GM13976 (cell line): ENCODE data around the gene ABCB9.
A peak's percentile ranks its signal among the peaks of the same experiment; 100 is the strongest.

Experiments
- DNase-seq: peaks from one replicate; pipeline ENCODE4 v3.0.0; 2012; ENCODE audit warnings: low spot score
- in situ Hi-C: fragments of 300-500 bp; cut with MboI; formaldehyde crosslinking; loops from one replicate; pipeline ENCODE4 v1.12.0; 2022; ENCODE audit warnings: low sequenced_read_pairs, mixed read lengths, inconsistent platforms; ENCODE audit not compliant: unreplicated experiment
- TF ChIP-seq, protein P1 (sequence below): IDR thresholded peaks from 2 replicates; pipeline ENCODE4 v1.5.1; 2012; ENCODE audit warnings: borderline replicate concordance, mild to moderate bottlenecking; ENCODE audit not compliant: insufficient read depth; ENCODE audit errors: extremely low read depth, missing control alignments, control extremely low read depth

Gene ABCB9

DNA sequence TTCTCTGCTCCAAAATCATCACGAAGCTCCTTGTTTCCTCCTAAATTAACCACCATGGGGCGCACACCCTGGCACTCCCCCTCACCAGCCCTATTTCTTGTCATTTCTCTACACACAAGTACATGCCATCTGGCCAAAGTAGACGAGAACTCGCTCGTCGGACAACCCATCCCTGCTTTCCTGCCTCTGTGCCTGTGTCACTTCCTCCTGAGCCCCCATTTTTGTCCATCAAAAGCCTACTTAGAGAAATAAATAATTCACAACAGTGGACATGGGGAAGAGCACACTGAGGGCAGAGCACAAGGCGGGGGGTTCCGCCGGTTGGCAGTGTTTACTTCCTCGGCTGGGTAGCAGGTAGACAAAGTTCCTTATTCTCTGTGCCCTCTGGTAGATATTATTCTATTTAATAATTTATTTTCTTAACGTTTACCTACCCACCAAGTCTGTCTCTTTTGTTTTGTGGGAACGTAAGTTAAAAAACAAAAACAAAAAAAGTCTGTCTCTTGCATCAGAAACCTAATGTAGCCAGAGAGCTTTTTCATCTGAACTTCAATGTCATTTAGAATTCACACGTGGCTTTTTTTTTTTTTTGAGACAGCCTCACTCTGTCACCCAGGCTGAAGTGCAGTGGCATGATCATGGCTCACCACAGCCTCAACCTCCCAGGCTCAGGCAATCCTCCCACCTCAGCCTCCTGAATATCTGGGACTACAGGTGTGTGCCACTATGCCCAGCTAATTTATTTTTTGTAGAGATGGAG lies 76.3 kb downstream of the ABCB9 start:
- in situ Hi-C loops = no loop called here
- TF ChIP-seq, protein P1, sequence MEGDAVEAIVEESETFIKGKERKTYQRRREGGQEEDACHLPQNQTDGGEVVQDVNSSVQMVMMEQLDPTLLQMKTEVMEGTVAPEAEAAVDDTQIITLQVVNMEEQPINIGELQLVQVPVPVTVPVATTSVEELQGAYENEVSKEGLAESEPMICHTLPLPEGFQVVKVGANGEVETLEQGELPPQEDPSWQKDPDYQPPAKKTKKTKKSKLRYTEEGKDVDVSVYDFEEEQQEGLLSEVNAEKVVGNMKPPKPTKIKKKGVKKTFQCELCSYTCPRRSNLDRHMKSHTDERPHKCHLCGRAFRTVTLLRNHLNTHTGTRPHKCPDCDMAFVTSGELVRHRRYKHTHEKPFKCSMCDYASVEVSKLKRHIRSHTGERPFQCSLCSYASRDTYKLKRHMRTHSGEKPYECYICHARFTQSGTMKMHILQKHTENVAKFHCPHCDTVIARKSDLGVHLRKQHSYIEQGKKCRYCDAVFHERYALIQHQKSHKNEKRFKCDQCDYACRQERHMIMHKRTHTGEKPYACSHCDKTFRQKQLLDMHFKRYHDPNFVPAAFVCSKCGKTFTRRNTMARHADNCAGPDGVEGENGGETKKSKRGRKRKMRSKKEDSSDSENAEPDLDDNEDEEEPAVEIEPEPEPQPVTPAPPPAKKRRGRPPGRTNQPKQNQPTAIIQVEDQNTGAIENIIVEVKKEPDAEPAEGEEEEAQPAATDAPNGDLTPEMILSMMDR = no peak
- DNase-seq = no peak

DNA sequence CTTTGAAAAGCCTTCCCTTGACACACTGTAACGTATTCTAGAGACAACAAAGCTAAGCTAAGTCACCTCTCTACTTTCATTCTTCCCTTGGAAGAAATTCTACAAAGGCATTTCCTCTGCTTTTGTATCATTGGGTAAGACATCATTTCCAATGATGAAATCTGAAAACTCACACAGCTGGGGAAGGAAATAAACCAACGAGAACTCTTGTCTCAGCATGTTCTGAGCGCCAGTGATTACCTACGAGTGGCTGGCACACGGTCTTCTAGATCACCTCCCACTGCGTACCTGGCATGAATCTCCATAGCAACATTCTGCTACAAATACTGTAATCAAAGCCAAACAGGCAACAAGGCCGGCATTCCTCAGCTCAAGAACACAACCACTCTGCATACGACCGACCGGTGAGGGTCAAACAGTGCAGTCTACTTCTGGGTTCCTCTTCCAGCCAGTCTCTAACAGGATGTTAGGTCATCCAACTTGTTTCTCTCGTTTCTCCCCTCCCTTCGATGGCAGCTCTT lies 78.0 kb downstream of the ABCB9 start:
- in situ Hi-C loops = no loop called here
- TF ChIP-seq, protein P1 = no peak
- DNase-seq = peak; percentile 60

DNA sequence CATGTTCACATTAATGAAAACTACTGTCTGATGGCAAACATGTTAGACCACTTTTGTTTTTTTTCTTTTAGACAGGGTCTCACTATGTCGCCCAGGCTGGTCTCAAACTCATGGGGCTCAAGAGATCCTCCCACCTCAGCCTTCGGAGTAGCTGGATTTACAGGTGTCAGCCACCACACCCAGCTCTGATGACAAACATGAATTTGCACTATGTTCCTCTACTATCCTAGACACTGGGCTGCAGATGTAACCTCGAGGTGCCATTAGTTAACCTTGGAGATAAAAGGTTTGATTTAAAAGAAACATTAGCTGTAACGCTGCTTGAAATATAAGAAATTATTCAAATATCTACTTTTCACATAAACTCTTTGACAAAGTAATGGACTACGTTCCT lies 78.4 kb downstream of the ABCB9 start:
- in situ Hi-C loops = no loop called here
- no peak for DNase-seq
- TF ChIP-seq, protein P1 = no peak

DNA sequence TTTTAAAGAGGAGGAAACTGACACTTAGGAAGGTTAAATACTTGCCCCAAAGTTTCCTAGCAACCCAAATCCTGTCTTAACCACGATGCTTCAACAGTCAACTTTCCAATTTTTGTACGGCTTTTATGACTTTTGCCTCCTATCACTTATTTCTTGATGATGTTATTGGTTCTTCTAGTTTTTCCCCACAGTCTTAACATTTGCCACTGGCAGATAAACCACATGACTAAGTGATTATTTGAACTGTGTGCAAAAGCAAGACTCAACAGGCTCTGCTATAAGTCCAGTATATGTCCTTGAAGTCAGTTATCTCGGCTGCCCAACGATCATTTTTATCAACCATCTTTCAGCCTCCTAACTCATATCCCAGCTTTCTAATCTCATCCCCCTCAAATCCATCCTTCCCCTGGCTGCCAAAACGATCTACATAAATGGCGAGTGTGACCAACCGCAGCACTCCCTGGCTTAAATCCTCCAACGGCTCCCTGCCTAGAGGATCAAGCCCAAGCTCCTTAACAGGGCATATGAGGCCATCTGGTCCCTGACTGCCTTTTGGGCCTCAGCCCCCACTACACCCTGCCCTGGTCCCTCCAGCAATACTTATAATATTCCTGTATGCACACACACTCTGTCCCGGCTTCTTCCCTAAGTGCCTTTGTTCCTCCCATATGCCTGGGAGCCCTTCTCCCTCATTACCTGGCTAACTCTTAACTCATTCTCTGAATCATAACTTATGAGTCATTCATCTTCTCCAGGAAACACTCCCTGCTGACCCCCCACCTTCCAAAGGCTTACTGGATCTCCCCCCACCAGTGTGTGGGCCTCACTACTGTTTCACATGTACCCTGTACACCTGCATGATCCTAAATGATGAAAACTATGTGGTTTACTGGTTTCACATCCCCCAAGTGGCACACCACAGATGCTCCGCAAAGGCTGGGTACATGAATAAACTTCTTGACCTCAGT lies 79.1 kb downstream of the ABCB9 start:
- in situ Hi-C loops = no loop called here
- DNase-seq = peak; percentile 57
- TF ChIP-seq, protein P1 = no peak

DNA sequence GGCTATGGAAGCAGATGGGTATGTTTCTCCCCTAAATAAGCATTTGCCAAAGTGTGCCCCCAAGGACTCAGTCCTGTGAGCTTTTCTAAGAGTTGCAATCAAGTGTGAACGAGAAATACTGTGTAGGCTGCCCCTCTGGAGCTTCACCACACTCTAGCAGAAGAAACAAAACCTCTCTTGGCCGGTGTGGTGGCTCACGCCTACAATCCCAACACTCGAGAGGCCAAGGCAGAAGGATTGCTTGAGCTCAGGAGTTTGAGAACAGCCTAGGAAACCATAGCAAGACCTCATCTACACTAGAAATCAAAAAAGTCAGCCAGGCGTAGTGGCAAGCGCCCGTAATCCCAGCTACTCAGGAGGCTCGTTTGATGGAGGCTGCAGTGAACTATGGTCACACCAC lies 80.1 kb downstream of the ABCB9 start:
- TF ChIP-seq, protein P1 = no peak
- DNase-seq = no peak
- in situ Hi-C loops = no loop called here

DNA sequence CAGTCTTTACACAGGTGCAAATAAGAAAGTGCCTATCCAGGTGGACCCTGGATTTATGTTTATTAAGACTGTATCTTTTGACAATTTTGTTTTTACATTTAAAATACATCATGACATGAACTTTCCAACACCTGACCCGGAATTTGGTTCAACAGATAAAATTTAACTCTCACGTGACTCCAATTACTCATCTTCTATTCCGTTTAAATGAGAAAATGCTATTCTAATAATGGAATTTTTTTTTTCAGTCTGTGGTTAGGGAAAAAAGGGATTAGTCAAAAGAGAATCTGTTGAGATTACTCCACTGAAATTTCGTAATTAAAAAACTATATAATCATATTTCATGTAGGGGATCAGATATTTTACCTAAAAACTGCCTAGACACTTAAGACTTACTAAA lies 81.4 kb downstream of the ABCB9 start:
- in situ Hi-C loops = no loop called here
- DNase-seq = no peak
- TF ChIP-seq, protein P1 = no peak
